ENCODE results near the gene PKN1. TPM values are rescaled to one million over a fixed set of nuclear protein-coding genes. Genes with fewer than 3 reads are reported as not detected.

The PKN1 gene
- total and polyA plus RNA-seq, 2 of the 13 experiments (the other 11 are each of a cell fraction or from before 2014, with no cell fraction given) = 45.7 to 54.5 TPM

DNA sequence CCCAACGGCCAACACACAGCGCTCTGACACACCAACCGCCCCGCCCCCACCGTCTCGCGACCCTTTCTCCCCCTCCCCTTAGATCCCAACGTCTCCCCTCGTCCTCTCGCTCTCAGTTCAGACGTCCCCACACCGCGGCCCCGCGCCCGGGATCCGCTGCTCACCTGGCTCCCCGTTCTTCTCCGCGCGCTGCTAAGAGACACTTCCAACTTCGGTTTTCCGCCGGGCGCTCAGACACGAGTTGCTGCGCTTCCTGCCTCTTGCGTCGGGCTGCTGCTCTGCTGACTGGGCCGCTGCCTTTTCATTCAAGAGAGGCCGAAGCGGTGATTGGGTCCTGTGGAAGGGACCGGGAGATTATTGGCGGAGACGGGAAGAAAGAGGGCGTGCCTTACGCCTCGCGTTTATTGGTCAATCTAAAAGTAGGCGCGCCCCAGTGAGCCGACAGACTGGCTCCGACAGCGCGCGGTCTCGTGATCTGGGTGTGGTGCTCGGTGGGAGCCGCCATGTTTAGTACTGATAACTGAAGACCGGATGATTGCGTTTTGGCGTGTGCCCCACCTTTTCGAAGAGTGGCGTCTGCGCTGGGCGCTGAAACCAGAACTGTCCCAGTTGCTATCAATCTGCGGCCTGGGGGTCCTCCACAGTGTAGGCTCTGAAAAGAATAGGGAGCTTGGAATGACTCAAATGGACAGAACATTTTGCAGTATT lies 13.8 kb upstream of the PKN1 start, which contains the start of gene DDX39A (continued):
- no peak for TF ChIP-seq ZNF18 (CRISPR knock-in tag; IDR thresholded peaks at IDR 0.05; ENCODE audit: insufficient replicate concordance)
- 0 out of 2 replicates have a peak, but pooled peaks have one; percentile 6 for TF ChIP-seq ZNF510 (CRISPR knock-in tag; IDR thresholded peaks at IDR 0.05; ENCODE audit: low read depth)
- peak; percentile 24 for TF ChIP-seq AGO2 (optimal IDR thresholded peaks at IDR 0.05; ENCODE audit: low read depth, low read length)
- no peak for TF ChIP-seq ETS1 (CRISPR knock-in tag; IDR thresholded peaks at IDR 0.05)
- TF ChIP-seq PCBP1 (IDR thresholded peaks at IDR 0.05; ENCODE audit: borderline replicate concordance, low read depth, low read length) = peak; percentile 87; the same call in 1 of the 2 replicates
- peak; percentile 73 for TF ChIP-seq BCL3 (CRISPR knock-in tag; IDR thresholded peaks at IDR 0.05)
- no peak for TF ChIP-seq DNMT1 (CRISPR knock-in tag; IDR thresholded peaks at IDR 0.05)
- peak; percentile 37; the same call in 1 of the 2 replicates for TF ChIP-seq ZSCAN5A (CRISPR knock-in tag; IDR thresholded peaks at IDR 0.05; ENCODE audit: borderline replicate concordance)
- TF ChIP-seq, protein P1, sequence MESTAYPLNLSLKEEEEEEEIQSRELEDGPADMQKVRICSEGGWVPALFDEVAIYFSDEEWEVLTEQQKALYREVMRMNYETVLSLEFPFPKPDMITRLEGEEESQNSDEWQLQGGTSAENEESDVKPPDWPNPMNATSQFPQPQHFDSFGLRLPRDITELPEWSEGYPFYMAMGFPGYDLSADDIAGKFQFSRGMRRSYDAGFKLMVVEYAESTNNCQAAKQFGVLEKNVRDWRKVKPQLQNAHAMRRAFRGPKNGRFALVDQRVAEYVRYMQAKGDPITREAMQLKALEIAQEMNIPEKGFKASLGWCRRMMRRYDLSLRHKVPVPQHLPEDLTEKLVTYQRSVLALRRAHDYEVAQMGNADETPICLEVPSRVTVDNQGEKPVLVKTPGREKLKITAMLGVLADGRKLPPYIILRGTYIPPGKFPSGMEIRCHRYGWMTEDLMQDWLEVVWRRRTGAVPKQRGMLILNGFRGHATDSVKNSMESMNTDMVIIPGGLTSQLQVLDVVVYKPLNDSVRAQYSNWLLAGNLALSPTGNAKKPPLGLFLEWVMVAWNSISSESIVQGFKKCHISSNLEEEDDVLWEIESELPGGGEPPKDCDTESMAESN (CRISPR knock-in tag; conservative IDR thresholded peaks at IDR 0.05) = peak; percentile 75
- no peak for TF ChIP-seq ZNF121 (CRISPR knock-in tag; IDR thresholded peaks at IDR 0.05)
- TF ChIP-seq ZNF619 (CRISPR knock-in tag; IDR thresholded peaks at IDR 0.05) = peak; percentile 74; the same call in 1 of the 2 replicates
- peak; percentile 58; the same call in 1 of the 2 replicates for TF ChIP-seq ZNF562 (CRISPR knock-in tag; IDR thresholded peaks at IDR 0.05; ENCODE audit: borderline replicate concordance)
- TF ChIP-seq ELF4 (CRISPR knock-in tag; IDR thresholded peaks at IDR 0.05; ENCODE audit: borderline replicate concordance) = peak; percentile 89
- TF ChIP-seq JDP2 (CRISPR knock-in tag; IDR thresholded peaks at IDR 0.05; ENCODE audit: borderline replicate concordance) = no peak
- peak; percentile 88 for TF ChIP-seq ZNF670 (CRISPR knock-in tag; IDR thresholded peaks at IDR 0.05; ENCODE audit: borderline replicate concordance)
- peak; percentile 85 for TF ChIP-seq ELF1 (CRISPR knock-in tag; IDR thresholded peaks at IDR 0.05)
- no peak for TF ChIP-seq ZNF749 (CRISPR knock-in tag; IDR thresholded peaks at IDR 0.05; ENCODE audit: borderline replicate concordance)
- no peak for TF ChIP-seq TBL1XR1 (IDR thresholded peaks at IDR 0.05; ENCODE audit: borderline replicate concordance, low read length, partially characterized antibody)
- peak; percentile 79; the same call in 1 of the 2 replicates for TF ChIP-seq TOPORS (CRISPR knock-in tag; IDR thresholded peaks at IDR 0.05)

All from HepG2 (cell line).